HFF-Myc (cell line): ENCODE results near the gene TBC1D14.
A peak's percentile ranks its signal among the peaks of the same experiment; 100 is the strongest.
"Not testable (repeated sequence)": the region's sequence is repeated elsewhere in the genome, so short reads cannot be mapped to it uniquely, and the experiment has no call there.

Experiments
- DNase-seq: peaks from one replicate; pipeline ENCODE4 v3.0.0-alpha.2; 2011; ENCODE audit warnings: low read depth; ENCODE audit errors: extremely low read depth
- H3K4me3 ChIP-seq: replicated peaks from 2 replicates; pipeline ENCODE4 v1.5.1; 2011; ENCODE audit warnings: low read depth, mild to moderate bottlenecking, control low read depth, low read length
- TF ChIP-seq, protein P1 (sequence below): IDR thresholded peaks from 2 replicates; pipeline ENCODE4 v1.5.1; 2012; ENCODE audit warnings: mild to moderate bottlenecking, low read depth, low read length, control low read depth; ENCODE audit errors: missing control alignments

Gene TBC1D14

GRCh38 chr4:6901669-6902317, 7.8 kb upstream of the TBC1D14 start:
- no peak for DNase-seq
- no peak overlapping the region for H3K4me3 ChIP-seq
- TF ChIP-seq, protein P1, sequence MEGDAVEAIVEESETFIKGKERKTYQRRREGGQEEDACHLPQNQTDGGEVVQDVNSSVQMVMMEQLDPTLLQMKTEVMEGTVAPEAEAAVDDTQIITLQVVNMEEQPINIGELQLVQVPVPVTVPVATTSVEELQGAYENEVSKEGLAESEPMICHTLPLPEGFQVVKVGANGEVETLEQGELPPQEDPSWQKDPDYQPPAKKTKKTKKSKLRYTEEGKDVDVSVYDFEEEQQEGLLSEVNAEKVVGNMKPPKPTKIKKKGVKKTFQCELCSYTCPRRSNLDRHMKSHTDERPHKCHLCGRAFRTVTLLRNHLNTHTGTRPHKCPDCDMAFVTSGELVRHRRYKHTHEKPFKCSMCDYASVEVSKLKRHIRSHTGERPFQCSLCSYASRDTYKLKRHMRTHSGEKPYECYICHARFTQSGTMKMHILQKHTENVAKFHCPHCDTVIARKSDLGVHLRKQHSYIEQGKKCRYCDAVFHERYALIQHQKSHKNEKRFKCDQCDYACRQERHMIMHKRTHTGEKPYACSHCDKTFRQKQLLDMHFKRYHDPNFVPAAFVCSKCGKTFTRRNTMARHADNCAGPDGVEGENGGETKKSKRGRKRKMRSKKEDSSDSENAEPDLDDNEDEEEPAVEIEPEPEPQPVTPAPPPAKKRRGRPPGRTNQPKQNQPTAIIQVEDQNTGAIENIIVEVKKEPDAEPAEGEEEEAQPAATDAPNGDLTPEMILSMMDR = no peak

- no peak for DNase-seq
- no peak overlapping the region for H3K4me3 ChIP-seq
- TF ChIP-seq, protein P1 = no peak
Observed at GRCh38 chr4:6902318-6903042, 7.1 kb upstream of the TBC1D14 start.

DNA sequence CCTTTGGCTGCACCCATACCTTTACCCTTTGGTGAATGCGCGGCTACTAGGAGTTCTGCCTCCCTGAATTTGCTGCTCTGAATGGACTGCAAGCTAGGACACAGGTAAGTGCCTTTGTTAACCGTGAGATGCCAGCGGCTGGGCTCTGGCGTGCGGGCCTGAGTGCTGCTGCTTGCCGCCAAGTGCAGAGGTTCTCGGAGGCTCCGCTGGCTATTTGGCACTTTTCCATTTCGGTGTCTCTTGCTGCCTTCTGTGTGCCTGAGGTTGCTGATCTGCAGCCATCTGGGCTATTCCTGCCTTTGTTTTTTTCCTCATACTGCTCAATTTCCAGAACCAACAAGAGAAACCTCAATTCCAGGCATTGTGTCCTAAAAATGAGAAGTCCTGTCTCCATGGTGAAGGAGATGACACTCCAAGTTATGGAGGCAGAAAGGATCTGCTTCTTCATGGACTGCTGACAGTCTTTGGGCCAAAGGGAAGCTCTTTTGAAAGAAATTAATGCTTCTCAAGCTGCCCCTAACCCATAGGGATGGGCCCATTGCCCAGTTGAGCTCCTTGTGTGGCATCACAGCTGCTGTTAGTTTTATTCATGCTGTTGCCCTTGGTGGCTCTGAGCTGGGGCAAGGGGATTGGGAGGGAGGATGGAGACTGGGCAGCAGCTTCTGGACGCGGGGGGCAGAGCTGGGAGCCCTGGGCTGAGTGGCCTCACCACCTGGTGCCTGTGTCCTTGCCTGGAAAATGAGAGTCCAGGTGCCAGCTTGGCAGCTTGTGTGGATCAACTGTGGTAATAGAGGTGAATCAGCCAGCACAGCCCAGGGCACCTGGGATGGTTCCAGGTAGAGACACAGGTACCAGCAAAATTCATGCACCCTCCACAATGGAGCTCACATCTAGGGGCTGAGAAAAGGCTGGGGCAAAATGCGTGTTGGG, 3.8 kb upstream of the TBC1D14 start:
- H3K4me3 ChIP-seq = no peak overlapping the region
- DNase-seq = no peak
- TF ChIP-seq, protein P1 = no peak

DNA sequence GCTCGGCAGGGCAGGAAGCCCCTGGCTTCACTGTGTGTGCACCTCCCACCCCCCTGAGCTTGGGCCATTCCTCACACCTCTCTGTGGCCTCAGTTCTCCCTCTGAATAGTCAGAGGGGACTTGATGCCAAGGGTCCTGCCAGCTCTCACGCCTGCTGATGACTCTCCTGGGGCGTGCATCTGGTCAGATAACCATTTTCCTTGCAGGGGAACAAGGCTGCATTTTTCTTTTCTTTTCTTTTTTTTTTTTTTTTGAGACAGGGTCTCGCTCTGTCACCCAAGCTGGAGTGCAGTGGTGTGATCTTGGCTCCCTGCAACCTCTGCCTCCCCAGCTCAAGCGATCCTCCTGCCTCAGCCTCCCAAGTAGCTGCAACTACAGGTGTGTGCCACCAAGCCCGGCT, 3.1 kb upstream of the TBC1D14 start:
- not testable (repeated sequence) for DNase-seq, H3K4me3 ChIP-seq

- TF ChIP-seq, protein P1 = peak; percentile 44
- no peak overlapping the region for H3K4me3 ChIP-seq
- DNase-seq = no peak
Observed at GRCh38 chr4:6907658-6908191, 1.9 kb upstream of the TBC1D14 start.

DNA sequence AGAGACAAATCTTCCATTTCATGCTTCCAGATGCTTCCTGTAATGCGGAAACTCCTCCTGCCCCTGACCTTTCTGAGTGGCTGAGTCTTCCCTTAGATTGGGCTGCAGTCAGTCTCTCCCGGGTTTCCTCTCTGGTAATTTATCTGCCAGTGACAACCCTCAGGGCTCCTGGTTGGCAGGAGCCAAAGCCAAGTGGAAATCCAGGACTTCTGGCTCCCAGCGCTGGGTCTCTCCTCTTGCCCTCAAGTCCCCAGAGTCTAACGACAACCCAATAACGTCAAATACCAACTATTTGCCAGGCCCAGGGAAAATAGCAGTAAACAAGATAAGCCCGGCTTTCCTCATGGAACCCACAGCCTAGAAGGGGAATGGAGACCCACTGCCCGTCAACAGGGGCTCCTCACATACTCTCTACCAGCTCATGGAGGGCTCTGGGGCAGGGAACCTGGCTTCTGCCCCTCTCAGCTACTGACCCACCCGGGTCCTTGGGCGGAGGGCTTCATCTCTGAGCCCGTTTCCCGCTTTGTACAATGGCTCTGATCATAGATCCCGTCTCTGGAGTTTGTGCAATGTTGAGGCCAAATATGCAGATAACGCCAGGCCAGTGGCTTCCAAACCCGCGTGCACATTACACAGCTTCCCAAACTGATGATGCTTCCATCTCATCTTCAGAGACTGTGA, 1.1 kb upstream of the TBC1D14 start:
- H3K4me3 ChIP-seq = peak overlapping the region; percentile 70
- TF ChIP-seq, protein P1 = no peak
- no peak for DNase-seq
